Subcutaneous abdominal adipose tissue (tissue), 5 donors: ENCODE data around the gene ZNF407.

Experiments
- H3K27ac ChIP-seq: one replicate; pipeline ENCODE4 v1.7.0; 2013; ENCODE audit warnings: low read depth, mild to moderate bottlenecking, inconsistent platforms, low read length, moderate library complexity
- H3K27me3 ChIP-seq, 5 donors: one replicate each; pipeline ENCODE4 v1.7.0; 2013; ENCODE audit warnings: low read length in 5 of 5, inconsistent platforms in 1 of 5; ENCODE audit not compliant: control insufficient read depth in 5 of 5, insufficient read depth in 4 of 5
- H3K36me3 ChIP-seq, 5 donors: one replicate each; pipeline ENCODE4 v1.7.0; 2013; ENCODE audit warnings: low read length in 5 of 5; ENCODE audit not compliant: control insufficient read depth in 5 of 5, insufficient read depth in 5 of 5
- H3K4me1 ChIP-seq, 5 donors: one replicate each; pipeline ENCODE4 v1.7.0; 2013; ENCODE audit warnings: low read length in 5 of 5, mild to moderate bottlenecking in 3 of 5, moderate library complexity in 1 of 5; ENCODE audit not compliant: control insufficient read depth in 5 of 5, insufficient read depth in 5 of 5
- H3K4me3 ChIP-seq, 5 donors: one replicate each; pipeline ENCODE4 v1.7.0; 2013; ENCODE audit warnings: low read length in 5 of 5, low read depth in 1 of 5
- H3K9ac ChIP-seq, 5 donors: one replicate each; pipeline ENCODE4 v1.7.0; 2013; ENCODE audit warnings: low read length in 5 of 5, mild to moderate bottlenecking in 4 of 5, moderate library complexity in 3 of 5
- H3K9me3 ChIP-seq, 5 donors: one replicate each; pipeline ENCODE4 v1.7.0; 2013; ENCODE audit warnings: low read length in 5 of 5; ENCODE audit not compliant: control insufficient read depth in 5 of 5
- donor health status: healthy.
- donor health status: healthy.
- donor health status: healthy.
- donor health status: healthy.
- donor health status: healthy.

Gene ZNF407

GRCh38 chr18:74708169-74708568 is 110.5 kb downstream of the ZNF407 start:
- H3K27ac ChIP-seq: no peak overlapping the region
- H3K4me1 ChIP-seq: peaks cover 0 to 8% (median 5%) of the 10 kb centered on the region in 5 donors
- H3K27me3 ChIP-seq: no peaks in the 10 kb centered on the region
- H3K9ac ChIP-seq: no peak overlapping the region
- H3K36me3 ChIP-seq: peaks cover 0 to under 1% (median 0%) of the 10 kb centered on the region in 5 donors
- no peaks in the 10 kb centered on the region for H3K9me3 ChIP-seq
- no peak overlapping the region for H3K4me3 ChIP-seq

DNA sequence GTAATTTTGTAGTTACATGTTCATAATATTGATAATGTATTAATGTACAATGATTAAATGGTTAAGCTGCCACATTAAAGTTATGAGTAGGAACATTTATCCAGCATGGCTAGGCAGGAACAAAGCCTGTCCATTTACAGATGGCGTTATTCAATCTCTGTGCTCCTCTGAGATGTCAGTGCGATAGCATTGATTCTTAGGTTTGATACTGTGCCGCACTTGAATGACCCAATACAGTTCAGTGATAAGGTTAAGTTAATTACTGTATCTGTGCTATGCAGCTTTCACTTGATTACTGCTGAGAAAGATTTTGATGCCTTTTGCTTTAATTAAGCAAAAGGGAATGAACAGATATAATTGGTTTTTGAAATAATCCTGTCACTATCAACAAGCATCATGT is 111.8 kb downstream of the ZNF407 start:
- Histone ChIP-seq H3K4me1 (peaks cover 0 to 8% (median 5%) of the 10 kb centered on the region in 5 donors), H3K36me3 (no peaks in the 10 kb centered on the region), H3K9ac (no peak overlapping the region), H3K27me3 (no peaks in the 10 kb centered on the region), H3K4me3 (no peak overlapping the region), H3K9me3 (no peaks in the 10 kb centered on the region), H3K27ac (no peak overlapping the region)

DNA sequence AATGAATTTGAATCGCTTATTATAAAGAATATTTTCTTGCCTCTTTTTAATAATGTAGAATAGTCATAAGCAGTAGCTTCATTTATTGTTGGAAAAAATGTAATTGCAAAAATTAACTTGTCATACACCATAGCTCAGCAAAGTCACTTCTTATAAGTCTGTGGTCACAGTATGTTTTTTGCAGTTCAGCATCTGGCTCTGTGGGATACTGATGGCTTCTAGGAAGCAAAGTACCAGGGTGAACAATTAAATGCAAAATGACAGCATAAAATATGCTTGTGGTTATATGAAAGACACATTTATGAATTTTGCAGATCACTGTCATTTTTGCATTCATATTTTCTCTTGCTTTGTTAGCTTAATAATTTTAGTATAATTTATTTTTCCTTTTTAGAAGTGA is 116.5 kb downstream of the ZNF407 start:
- no peak overlapping the region for H3K9ac ChIP-seq
- no peaks in the 10 kb centered on the region for H3K9me3 ChIP-seq
- no peaks in the 10 kb centered on the region for H3K27me3 ChIP-seq
- H3K4me3 ChIP-seq: no peak overlapping the region
- peaks cover 0 to 2% (median 0%) of the 10 kb centered on the region in 5 donors for H3K36me3 ChIP-seq
- H3K4me1 ChIP-seq: peaks cover 0 to 8% (median 5%) of the 10 kb centered on the region in 5 donors
- H3K27ac ChIP-seq: no peak overlapping the region

- Histone ChIP-seq H3K36me3 (peaks cover 0 to 2% (median 0%) of the 10 kb centered on the region in 5 donors), H3K9ac (no peak overlapping the region), H3K9me3 (no peaks in the 10 kb centered on the region), H3K27me3 (no peaks in the 10 kb centered on the region), H3K27ac (no peak overlapping the region), H3K4me3 (no peak overlapping the region), H3K4me1 (peaks cover 0 to 8% (median 5%) of the 10 kb centered on the region in 5 donors)
These were observed 117.1 kb downstream of the ZNF407 start for GRCh38 chr18:74714791-74715190.

DNA sequence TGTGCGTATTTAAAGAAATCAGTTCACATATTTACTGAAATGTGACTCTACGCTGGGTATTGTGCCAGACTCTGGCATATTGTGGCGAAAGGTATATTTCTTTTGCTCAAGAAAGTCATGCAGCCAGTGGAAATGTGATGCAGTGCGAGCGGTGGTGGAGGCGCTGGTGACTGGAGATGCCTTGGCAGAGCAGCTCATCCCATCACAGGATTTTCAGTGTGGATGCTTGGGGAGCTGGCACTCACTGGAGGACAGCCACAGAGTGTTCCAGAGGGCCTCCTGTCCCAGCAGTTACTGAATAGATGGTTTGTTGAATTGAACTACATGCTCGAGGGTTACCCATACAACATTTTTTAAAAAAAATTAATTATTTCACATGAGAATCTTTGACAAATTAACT is 117.6 kb downstream of the ZNF407 start:
- H3K4me1 ChIP-seq: peaks cover 0 to 8% (median 5%) of the 10 kb centered on the region in 5 donors
- no peak overlapping the region for H3K9ac ChIP-seq
- H3K27me3 ChIP-seq: no peaks in the 10 kb centered on the region
- H3K36me3 ChIP-seq: peaks cover 0 to 2% (median 0%) of the 10 kb centered on the region in 5 donors
- no peak overlapping the region for H3K27ac ChIP-seq
- H3K4me3 ChIP-seq: no peak overlapping the region
- no peaks in the 10 kb centered on the region for H3K9me3 ChIP-seq

DNA sequence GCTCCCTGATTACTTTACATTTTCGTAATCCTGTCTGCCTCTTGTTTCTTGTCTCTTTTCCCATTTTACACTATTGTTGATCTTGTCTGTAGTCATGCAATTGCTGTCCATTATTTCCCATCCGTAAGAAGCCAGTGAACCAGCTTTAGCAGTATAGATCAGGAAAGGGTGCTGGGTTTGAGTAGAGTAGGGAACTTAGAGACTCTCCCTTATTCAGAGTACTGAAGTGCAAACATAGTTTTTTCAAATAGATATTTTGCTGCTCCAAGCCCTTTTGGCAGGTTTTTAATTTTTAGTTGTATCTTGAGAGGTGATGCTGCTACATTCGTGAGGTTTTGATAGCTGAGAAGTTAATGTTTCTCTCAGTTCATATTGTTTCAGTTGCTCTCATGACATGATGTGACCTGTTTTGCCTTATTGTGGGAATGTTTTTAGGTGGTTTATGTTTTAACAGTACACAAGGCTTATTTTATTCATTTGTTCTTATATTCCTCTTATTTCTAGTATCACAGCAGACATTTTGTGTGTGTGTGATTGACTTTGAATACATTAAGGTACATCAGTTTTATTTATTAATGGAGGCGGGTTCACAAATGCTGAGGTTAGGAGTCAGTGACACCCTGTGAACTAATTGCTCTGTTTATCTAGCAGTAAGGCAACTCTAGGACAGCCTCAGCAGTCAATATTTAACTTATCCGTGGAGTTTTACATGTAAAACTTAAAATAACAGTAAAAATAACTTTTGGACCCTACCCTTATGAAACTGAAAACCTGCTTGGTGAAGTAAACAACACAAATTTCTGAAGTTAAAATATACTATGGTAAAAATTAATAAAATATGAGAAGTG is 118.4 kb downstream of the ZNF407 start:
- H3K27ac ChIP-seq: no peak overlapping the region
- peaks cover 0 to 8% (median 5%) of the 10 kb centered on the region in 5 donors for H3K4me1 ChIP-seq
- H3K4me3 ChIP-seq: no peak overlapping the region
- H3K9ac ChIP-seq: no peak overlapping the region
- H3K36me3 ChIP-seq: peaks cover 0 to 2% (median 0%) of the 10 kb centered on the region in 5 donors
- H3K9me3 ChIP-seq: no peaks in the 10 kb centered on the region
- no peaks in the 10 kb centered on the region for H3K27me3 ChIP-seq

- Histone ChIP-seq H3K27ac (no peak overlapping the region), H3K36me3 (peaks cover 0 to 2% (median 0%) of the 10 kb centered on the region in 5 donors), H3K9me3 (no peaks in the 10 kb centered on the region), H3K4me3 (no peak overlapping the region), H3K4me1 (peaks cover 0 to 15% (median 9%) of the 10 kb centered on the region in 5 donors), H3K9ac (no peak overlapping the region), H3K27me3 (no peaks in the 10 kb centered on the region)
These were observed 120.6 kb downstream of the ZNF407 start for GRCh38 chr18:74718312-74718711.

DNA sequence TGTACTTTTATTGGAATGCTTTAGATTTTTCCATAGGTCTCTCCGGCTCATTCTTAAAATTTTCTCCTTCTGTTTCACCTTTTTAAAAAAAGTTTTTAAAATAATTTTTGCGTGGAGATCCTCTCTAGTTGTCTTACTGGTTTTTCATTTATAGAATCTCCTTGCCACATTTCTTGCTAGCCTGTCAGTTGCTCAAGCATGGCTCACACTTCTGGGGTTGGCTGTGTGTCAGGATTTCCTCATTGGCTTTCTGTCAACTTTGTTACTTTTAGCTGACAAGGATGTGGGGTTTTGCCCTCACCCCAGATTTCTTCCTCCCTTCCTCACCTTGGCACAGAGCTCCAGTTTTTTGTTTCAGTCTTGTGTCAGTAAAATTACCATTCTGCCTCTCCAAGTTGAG is 124.6 kb downstream of the ZNF407 start:
- H3K36me3 ChIP-seq: no peaks in the 10 kb centered on the region
- no peak overlapping the region for H3K27ac ChIP-seq
- H3K9me3 ChIP-seq: no peaks in the 10 kb centered on the region
- no peak overlapping the region for H3K9ac ChIP-seq
- H3K4me1 ChIP-seq: peaks cover 0 to 15% (median 9%) of the 10 kb centered on the region in 5 donors
- no peak overlapping the region for H3K4me3 ChIP-seq
- no peaks in the 10 kb centered on the region for H3K27me3 ChIP-seq

GRCh38 chr18:74724186-74724585 is 126.5 kb downstream of the ZNF407 start:
- H3K36me3 ChIP-seq: peaks cover 0 to 6% (median 0%) of the 10 kb centered on the region in 5 donors
- no peak overlapping the region for H3K27ac ChIP-seq
- H3K4me3 ChIP-seq: no peak overlapping the region
- H3K27me3 ChIP-seq: no peaks in the 10 kb centered on the region
- H3K9ac ChIP-seq: no peak overlapping the region
- peaks cover 0 to 15% (median 9%) of the 10 kb centered on the region in 5 donors for H3K4me1 ChIP-seq
- H3K9me3 ChIP-seq: no peaks in the 10 kb centered on the region

DNA sequence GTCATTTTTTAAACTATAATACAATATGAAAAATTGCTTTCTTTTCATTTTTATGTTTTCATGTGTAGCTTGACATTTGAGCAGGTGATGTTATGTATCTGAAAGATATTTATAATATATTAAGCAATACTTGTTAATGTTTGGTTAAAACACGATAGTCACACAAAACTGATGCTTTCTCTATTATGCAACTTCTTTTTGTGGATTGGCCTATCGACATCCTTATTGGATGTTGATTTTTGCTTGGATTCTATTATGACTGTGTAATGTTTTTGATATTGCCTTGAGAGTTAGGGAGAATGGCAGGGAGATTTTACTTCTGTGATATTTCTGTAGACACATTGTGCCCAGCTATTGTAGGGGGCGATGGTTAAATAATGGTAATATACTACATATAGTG is 128.0 kb downstream of the ZNF407 start:
- no peak overlapping the region for H3K4me3 ChIP-seq
- no peaks in the 10 kb centered on the region for H3K9me3 ChIP-seq
- peaks cover 0 to 6% (median 0%) of the 10 kb centered on the region in 5 donors for H3K36me3 ChIP-seq
- H3K27ac ChIP-seq: no peak overlapping the region
- H3K4me1 ChIP-seq: peaks cover 0 to 15% (median 9%) of the 10 kb centered on the region in 5 donors
- H3K27me3 ChIP-seq: no peaks in the 10 kb centered on the region
- no peak overlapping the region for H3K9ac ChIP-seq
